GM19463 (cell line): Measurements from ENCODE around the gene MPP4.

ENCODE experiments used
- ATAC-seq: cut with Tn5 transposase; IDR thresholded peaks from one replicate; pipeline ENCODE4 v1.9.1; 2021; ENCODE audit warnings: mild to moderate bottlenecking, moderate library complexity; ENCODE audit not compliant: unreplicated experiment

MPP4 gene

GRCh38 chr2:201630577-201630976 lies 67.9 kb downstream of the MPP4 start:
- ATAC-seq, result no peak

- no peak for ATAC-seq
Measured at GRCh38 chr2:201628545-201628944, 69.9 kb downstream of the MPP4 start.

- no peak for ATAC-seq
Measured at GRCh38 chr2:201622306-201622970, 76.0 kb downstream of the MPP4 start.

GRCh38 chr2:201621293-201621999 lies 77.0 kb downstream of the MPP4 start:
- ATAC-seq, result no peak

- no peak for ATAC-seq
Measured at GRCh38 chr2:201618744-201619662, 79.4 kb downstream of the MPP4 start.

- no peak for ATAC-seq
Measured at GRCh38 chr2:201608021-201608420, 90.4 kb downstream of the MPP4 start.

- ATAC-seq, result no peak
Measured at GRCh38 chr2:201607568-201607967, 90.9 kb downstream of the MPP4 start.

GRCh38 chr2:201600906-201601305 lies 97.5 kb downstream of the MPP4 start:
- no peak for ATAC-seq

- no peak for ATAC-seq
Measured at GRCh38 chr2:201597397-201597796, 101.0 kb downstream of the MPP4 start.
